Activated T-helper 1 cell treated with anti-CD3 and anti-CD28 coated beads, Interleukin-12 subunit alpha, Interleukin-12 subunit beta, Interleukin-2, Interleukin-4 antibody, amounts not matched to agents 30 ng/mL and 10 ng/mL and 1 ng/mL, durations not matched to agents 14 hours and 24 hours and 36 hours (primary cell): ENCODE results near the gene ERCC1. TPM values are rescaled to one million over a fixed set of nuclear protein-coding genes. Genes with fewer than 3 reads are reported as not detected.

Experiments
- DNase-seq: peaks from one replicate; pipeline ENCODE4 v3.0.0; 2021; ENCODE audit warnings: low spot score
- H3K27ac Mint-ChIP-seq: one replicate; pipeline ENCODE4 v1.8.0; 2021; ENCODE audit warnings: mild to moderate bottlenecking, mixed read lengths
- H3K27me3 Mint-ChIP-seq: one replicate; pipeline ENCODE4 v1.8.0; 2022; ENCODE audit warnings: mild to moderate bottlenecking, moderate library complexity, mixed read lengths; ENCODE audit not compliant: insufficient read depth
- H3K36me3 Mint-ChIP-seq: one replicate; pipeline ENCODE4 v1.8.0; 2021; ENCODE audit warnings: low read depth, mixed read lengths
- H3K4me1 Mint-ChIP-seq: one replicate; pipeline ENCODE4 v1.8.0; 2021; ENCODE audit warnings: low read depth, mixed read lengths
- H3K4me3 Mint-ChIP-seq: one replicate; pipeline ENCODE4 v1.8.0; 2021; ENCODE audit warnings: mild to moderate bottlenecking, moderate library complexity, mixed read lengths
- H3K9me3 Mint-ChIP-seq: one replicate; pipeline ENCODE4 v1.8.0; 2021; ENCODE audit warnings: mixed read lengths
- intact Hi-C: fragments of 100-400 bp; cut with micrococcal nuclease; formaldehyde crosslinking; loops from one replicate; pipeline ENCODE4 v1.15.1; 2024
- total RNA-seq: library from RNA; stranded (reverse); gene quantifications from 2 replicates; pipeline ENCODE4 v1.2.3, GENCODE V29; 2022

ERCC1 gene
- total RNA-seq, 1 donor from 2014 or later: 143 TPM

GRCh38 chr19:45467115-45467455 is 43.4 kb upstream of the ERCC1 start:
- H3K36me3 Mint-ChIP-seq: peaks cover 6% of the 10 kb centered on the region
- peak overlapping the region; percentile 92 for H3K4me3 Mint-ChIP-seq
- no peaks in the 10 kb centered on the region for H3K9me3 Mint-ChIP-seq
- peak overlapping the region; percentile 79 for H3K27ac Mint-ChIP-seq
- no peak for DNase-seq
- H3K4me1 Mint-ChIP-seq: peaks cover 31% of the 10 kb centered on the region
- H3K27me3 Mint-ChIP-seq: peaks cover 13% of the 10 kb centered on the region
- intact Hi-C loops: loop anchor here (1.0 to 2.0 kb wide), 2 partner anchors 16 to 40 kb away; partner anchors contain the start of gene VASP

- no peaks in the 10 kb centered on the region for H3K9me3 Mint-ChIP-seq
- no peak overlapping the region for H3K27ac Mint-ChIP-seq
- peaks cover 18% of the 10 kb centered on the region for H3K4me1 Mint-ChIP-seq
- H3K27me3 Mint-ChIP-seq: peaks cover 9% of the 10 kb centered on the region
- intact Hi-C loops: no loop called here
- H3K36me3 Mint-ChIP-seq: no peaks in the 10 kb centered on the region
- no peak for DNase-seq
- H3K4me3 Mint-ChIP-seq: no peak overlapping the region
These were observed 41.2 kb upstream of the ERCC1 start for GRCh38 chr19:45464852-45465441.

- H3K36me3 Mint-ChIP-seq: no peaks in the 10 kb centered on the region
- intact Hi-C loops: no loop called here
- H3K27ac Mint-ChIP-seq: no peak overlapping the region
- no peaks in the 10 kb centered on the region for H3K9me3 Mint-ChIP-seq
- no peak for DNase-seq
- H3K4me3 Mint-ChIP-seq: no peak overlapping the region
- H3K4me1 Mint-ChIP-seq: peaks cover 15% of the 10 kb centered on the region
- H3K27me3 Mint-ChIP-seq: peaks cover 9% of the 10 kb centered on the region
These were observed 40.6 kb upstream of the ERCC1 start for GRCh38 chr19:45464274-45464673.

- peaks cover 11% of the 10 kb centered on the region for H3K4me1 Mint-ChIP-seq
- intact Hi-C loops: no loop called here
- no peaks in the 10 kb centered on the region for H3K9me3 Mint-ChIP-seq
- DNase-seq: no peak
- no peak overlapping the region for H3K4me3 Mint-ChIP-seq
- no peaks in the 10 kb centered on the region for H3K36me3 Mint-ChIP-seq
- H3K27me3 Mint-ChIP-seq: peaks cover 9% of the 10 kb centered on the region
- no peak overlapping the region for H3K27ac Mint-ChIP-seq
These were observed 39.5 kb upstream of the ERCC1 start for GRCh38 chr19:45463241-45463640.

- intact Hi-C loops: no loop called here
- DNase-seq: no peak
- Mint-ChIP-seq H3K27me3 (peaks cover 9% of the 10 kb centered on the region), H3K4me3 (no peak overlapping the region), H3K27ac (no peak overlapping the region), H3K9me3 (no peaks in the 10 kb centered on the region), H3K4me1 (peaks cover 3% of the 10 kb centered on the region), H3K36me3 (no peaks in the 10 kb centered on the region)
These were observed 38.5 kb upstream of the ERCC1 start for GRCh38 chr19:45462174-45462573.

GRCh38 chr19:45460807-45461347 is 37.2 kb upstream of the ERCC1 start:
- Mint-ChIP-seq H3K27ac (no peak overlapping the region), H3K4me1 (peaks cover 7% of the 10 kb centered on the region), H3K9me3 (no peaks in the 10 kb centered on the region), H3K27me3 (peaks cover 12% of the 10 kb centered on the region), H3K4me3 (no peak overlapping the region), H3K36me3 (no peaks in the 10 kb centered on the region)
- intact Hi-C loops: no loop called here
- DNase-seq: no peak

GRCh38 chr19:45457776-45458175 is 34.1 kb upstream of the ERCC1 start:
- no peak for DNase-seq
- Mint-ChIP-seq H3K36me3 (no peaks in the 10 kb centered on the region), H3K27me3 (peaks cover 21% of the 10 kb centered on the region), H3K9me3 (no peaks in the 10 kb centered on the region), H3K27ac (no peak overlapping the region), H3K4me3 (no peak overlapping the region), H3K4me1 (peaks cover 13% of the 10 kb centered on the region)
- intact Hi-C loops: no loop called here

- Mint-ChIP-seq H3K36me3 (no peaks in the 10 kb centered on the region), H3K27ac (no peak overlapping the region), H3K4me3 (no peak overlapping the region), H3K27me3 (peaks cover 23% of the 10 kb centered on the region), H3K4me1 (peaks cover 23% of the 10 kb centered on the region), H3K9me3 (no peaks in the 10 kb centered on the region)
- no peak for DNase-seq
- intact Hi-C loops: no loop called here
These were observed 32.7 kb upstream of the ERCC1 start for GRCh38 chr19:45456500-45456815.

- intact Hi-C loops: no loop called here
These were observed 32.2 kb upstream of the ERCC1 start for GRCh38 chr19:45455707-45456499.

GRCh38 chr19:45451850-45452387 is 28.2 kb upstream of the ERCC1 start:
- intact Hi-C loops: loop anchor here (1.0 to 2.0 kb wide), 2 partner anchors 15 to 55 kb away; partner anchors contain the start of genes FOSB and VASP
- H3K36me3 Mint-ChIP-seq: peaks cover 2% of the 10 kb centered on the region
- peaks cover 38% of the 10 kb centered on the region for H3K4me1 Mint-ChIP-seq
- H3K4me3 Mint-ChIP-seq: peak overlapping the region; percentile 75
- H3K27ac Mint-ChIP-seq: peak overlapping the region; percentile 92
- peaks cover 20% of the 10 kb centered on the region for H3K27me3 Mint-ChIP-seq
- no peaks in the 10 kb centered on the region for H3K9me3 Mint-ChIP-seq
- DNase-seq: no peak

More at GRCh38 chr19:45455707-45456499, 32.2 kb upstream of the ERCC1 start:
- H3K9me3 Mint-ChIP-seq: no peaks in the 10 kb centered on the region
- peaks cover 28% of the 10 kb centered on the region for H3K4me1 Mint-ChIP-seq
- H3K27ac Mint-ChIP-seq: peak overlapping the region; percentile 59
- DNase-seq: no peak
- H3K36me3 Mint-ChIP-seq: no peaks in the 10 kb centered on the region
- H3K27me3 Mint-ChIP-seq: peaks cover 25% of the 10 kb centered on the region
- no peak overlapping the region for H3K4me3 Mint-ChIP-seq

GRCh38 chr19:45451131-45451849 is 27.6 kb upstream of the ERCC1 start:
- no peaks in the 10 kb centered on the region for H3K9me3 Mint-ChIP-seq
- peaks cover 38% of the 10 kb centered on the region for H3K4me1 Mint-ChIP-seq
- intact Hi-C loops: loop anchor here (1.0 to 2.0 kb wide), 2 partner anchors 16 to 56 kb away; partner anchors contain the start of genes FOSB and VASP
- H3K36me3 Mint-ChIP-seq: peaks cover 2% of the 10 kb centered on the region
- H3K4me3 Mint-ChIP-seq: peak overlapping the region; percentile 75
- H3K27ac Mint-ChIP-seq: peak overlapping the region; percentile 92
- DNase-seq: peak; percentile 58
- peaks cover 17% of the 10 kb centered on the region for H3K27me3 Mint-ChIP-seq

- peaks cover 2% of the 10 kb centered on the region for H3K36me3 Mint-ChIP-seq
- H3K4me1 Mint-ChIP-seq: peaks cover 32% of the 10 kb centered on the region
- DNase-seq: no peak
- H3K9me3 Mint-ChIP-seq: no peaks in the 10 kb centered on the region
- intact Hi-C loops: loop anchor here (1.0 to 2.0 kb wide), 3 partner anchors 11 to 57 kb away; partner anchors contain the start of gene VASP
- H3K4me3 Mint-ChIP-seq: peak overlapping the region; percentile 89
- peak overlapping the region; percentile 99 for H3K27ac Mint-ChIP-seq
- peaks cover 12% of the 10 kb centered on the region for H3K27me3 Mint-ChIP-seq
These were observed 26.3 kb upstream of the ERCC1 start for GRCh38 chr19:45450012-45450333.
